Left lung (tissue), 10 donors: ENCODE measurements around the gene DLG2. TPM values are rescaled to one million over a fixed set of nuclear protein-coding genes. Genes with fewer than 3 reads are reported as not detected.

Experiments used
- ATAC-seq: fragments of 200-7000 bp; cut with Tn5 transposase; one replicate; pipeline ENCODE4 v1.9.1; 2020; ENCODE audit warnings: moderate library complexity
- DNase-seq, 4 donors: peaks; one replicate each; pipeline ENCODE4 v3.0.0-alpha.2; 2013 to 2020
- H3K27ac ChIP-seq, 2 donors: fragments of 200-600 bp; sonication (generic) in 1 of 2; one replicate each; pipeline versions ENCODE4 v1.5.0 to v1.8.0; 2020 to 2021
- H3K27me3 ChIP-seq, 2 donors: fragments of 200-600 bp; sonication (generic) in 1 of 2; one replicate each; pipeline versions ENCODE4 v1.5.0 to v1.8.0; 2020 to 2021
- H3K36me3 ChIP-seq, 2 donors: fragments of 200-600 bp; sonication (generic) in 1 of 2; one replicate each; pipeline versions ENCODE4 v1.5.0 to v1.8.0; 2020 to 2021
- H3K4me1 ChIP-seq, 2 donors: fragments of 200-600 bp; one replicate each; pipeline ENCODE4 v1.8.0; 2021
- H3K4me3 ChIP-seq, 2 donors: fragments of 200-600 bp; sonication (generic) in 1 of 2; one replicate each; pipeline versions ENCODE4 v1.5.0 to v1.8.0; 2020 to 2021; ENCODE audit warnings: mild to moderate bottlenecking in 1 of 2
- H3K9me3 ChIP-seq, 2 donors: fragments of 200-600 bp; sonication (generic) in 1 of 2; one replicate each; pipeline versions ENCODE4 v1.5.0 to v1.8.0; 2020 to 2021
- intact Hi-C, 2 donors: fragments of 100-400 bp; cut with DNase I; formaldehyde crosslinking; loops; one replicate each; pipeline versions ENCODE4 v1.11.2 to v1.14.2; 2022
- polyA plus RNA-seq, 6 donors: library from polyadenylated mRNA; unstranded; fragments of 120-200 nt; gene quantifications; one replicate each; pipeline ENCODE4 v1.2.1, GENCODE V29; 2013; ENCODE audit not compliant: insufficient read length in 6 of 6
- total RNA-seq, 2 donors: library from RNA; stranded (reverse); fragmentation: NEBNext Ultra II Directional; extraction: Animal tissue kit (Norgen Biotek cat#: 25700); gene quantifications; one replicate each; pipeline ENCODE4 v1.2.1, GENCODE V29; 2021
- TF ChIP-seq, protein P1 (sequence below), 2 donors: fragments of 200-600 bp; sonication (generic) in 1 of 2; IDR thresholded peaks; one replicate each; pipeline versions ENCODE4 v1.5.0 to v1.8.0; 2021; ENCODE audit warnings: antibody characterized with exemption in 2 of 2
- donor health status: DM: no; HTN: yes; CAD: no.
- donor health status: DM: no; HTN: no; CAD: no.

The DLG2 gene
- total and polyA plus RNA-seq, 8 donors = 4.5 to 15.0 (median 8.6) TPM

DNA sequence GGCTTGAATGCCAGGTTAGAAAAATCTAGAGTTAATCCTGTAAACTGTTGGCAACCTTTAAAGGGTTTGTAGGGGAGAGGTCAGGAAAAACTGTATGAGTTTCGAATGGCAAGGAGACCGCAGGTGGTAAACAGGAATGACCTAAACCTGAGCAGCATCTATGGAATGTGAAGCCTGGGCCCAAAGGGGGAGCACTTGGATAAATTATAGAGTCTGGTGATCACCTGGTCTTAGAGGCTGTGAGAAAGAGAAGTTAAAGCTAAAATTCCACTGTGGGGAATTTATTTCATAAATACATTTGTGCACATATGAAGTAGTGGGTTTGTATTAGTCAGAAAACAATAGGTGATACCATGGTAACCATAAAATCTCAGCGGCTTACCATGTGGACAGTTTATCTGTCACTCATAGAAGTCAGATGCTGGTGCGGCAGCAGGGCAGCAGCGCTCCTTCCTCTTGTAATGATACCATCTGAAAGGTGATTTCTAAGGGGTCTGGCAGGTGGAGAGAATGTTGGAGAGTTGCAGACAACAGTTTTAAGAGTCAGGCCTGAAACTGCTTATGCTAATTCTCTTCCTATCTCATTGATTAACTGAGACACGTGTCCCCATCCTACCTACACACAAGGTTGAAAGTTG lies 1236.6 kb downstream of the DLG2 start:
- Histone ChIP-seq H3K4me3 (no peak overlapping the region), H3K4me1 (no peaks in the 10 kb centered on the region), H3K9me3 (no peaks in the 10 kb centered on the region), H3K27me3 (no peaks in the 10 kb centered on the region), H3K36me3 (no peaks in the 10 kb centered on the region), H3K27ac (no peak overlapping the region)
- DNase-seq = peak in 1 of 4 donors; percentile 14
- TF ChIP-seq, protein P1, sequence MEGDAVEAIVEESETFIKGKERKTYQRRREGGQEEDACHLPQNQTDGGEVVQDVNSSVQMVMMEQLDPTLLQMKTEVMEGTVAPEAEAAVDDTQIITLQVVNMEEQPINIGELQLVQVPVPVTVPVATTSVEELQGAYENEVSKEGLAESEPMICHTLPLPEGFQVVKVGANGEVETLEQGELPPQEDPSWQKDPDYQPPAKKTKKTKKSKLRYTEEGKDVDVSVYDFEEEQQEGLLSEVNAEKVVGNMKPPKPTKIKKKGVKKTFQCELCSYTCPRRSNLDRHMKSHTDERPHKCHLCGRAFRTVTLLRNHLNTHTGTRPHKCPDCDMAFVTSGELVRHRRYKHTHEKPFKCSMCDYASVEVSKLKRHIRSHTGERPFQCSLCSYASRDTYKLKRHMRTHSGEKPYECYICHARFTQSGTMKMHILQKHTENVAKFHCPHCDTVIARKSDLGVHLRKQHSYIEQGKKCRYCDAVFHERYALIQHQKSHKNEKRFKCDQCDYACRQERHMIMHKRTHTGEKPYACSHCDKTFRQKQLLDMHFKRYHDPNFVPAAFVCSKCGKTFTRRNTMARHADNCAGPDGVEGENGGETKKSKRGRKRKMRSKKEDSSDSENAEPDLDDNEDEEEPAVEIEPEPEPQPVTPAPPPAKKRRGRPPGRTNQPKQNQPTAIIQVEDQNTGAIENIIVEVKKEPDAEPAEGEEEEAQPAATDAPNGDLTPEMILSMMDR (IDR thresholded peaks at IDR 0.05) = no peak
- intact Hi-C loops = no loop called here
- ATAC-seq = no peak

DNA sequence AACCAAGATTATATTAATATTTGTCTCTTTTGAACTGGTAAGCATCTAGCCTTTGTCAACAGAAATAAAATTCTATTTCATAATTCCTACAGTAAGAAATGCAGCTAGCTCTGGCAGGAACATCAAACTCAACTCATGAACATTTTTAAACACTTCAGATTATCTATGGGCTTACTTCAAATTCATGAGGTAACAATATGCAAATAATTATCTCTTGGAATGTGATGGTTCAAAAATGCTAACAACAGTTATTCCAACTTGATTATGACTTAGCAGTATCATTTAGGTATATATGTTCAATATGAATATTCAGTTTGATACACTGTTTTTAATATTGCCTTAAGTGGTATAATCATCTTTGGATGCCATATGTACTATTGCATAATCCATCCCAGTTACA lies 1237.4 kb downstream of the DLG2 start:
- no peak for DNase-seq
- no peak overlapping the region for H3K27ac ChIP-seq
- no peaks in the 10 kb centered on the region for H3K9me3 ChIP-seq
- no peak for ATAC-seq
- H3K4me1 ChIP-seq = no peaks in the 10 kb centered on the region
- no peak overlapping the region for H3K4me3 ChIP-seq
- TF ChIP-seq, protein P1 (IDR thresholded peaks at IDR 0.05) = no peak
- H3K36me3 ChIP-seq = no peaks in the 10 kb centered on the region
- intact Hi-C loops = loop anchor here in 1 of 2 donors (5.0 kb wide), 1 partner anchor 552 kb away; no protein-coding TSS in a partner anchor
- no peaks in the 10 kb centered on the region for H3K27me3 ChIP-seq

DNA sequence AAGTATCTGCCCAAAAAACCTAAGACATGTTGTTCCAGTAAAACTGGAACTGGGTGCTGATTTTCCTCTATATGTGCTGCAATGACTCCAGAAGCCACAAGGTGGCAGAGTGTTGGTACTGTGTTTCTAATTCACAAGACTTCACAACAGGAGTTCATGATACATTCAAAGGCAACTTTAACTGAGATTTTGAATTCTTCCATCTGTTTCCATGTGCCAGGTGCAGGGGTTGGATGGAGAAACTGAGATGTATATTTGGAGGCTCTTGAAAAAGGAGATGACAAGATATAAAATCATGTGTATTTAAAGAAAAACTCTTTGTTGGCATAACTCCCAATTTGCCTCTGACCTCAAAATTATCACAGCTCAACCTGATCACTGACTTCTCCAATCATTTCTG lies 1242.4 kb downstream of the DLG2 start:
- H3K4me1 ChIP-seq = no peaks in the 10 kb centered on the region
- intact Hi-C loops = loop anchor here in 1 of 2 donors (5.0 kb wide), 1 partner anchor 547 kb away; no protein-coding TSS in a partner anchor
- no peak overlapping the region for H3K27ac ChIP-seq
- TF ChIP-seq, protein P1 (IDR thresholded peaks at IDR 0.05) = peak; percentile 62 to 64
- H3K4me3 ChIP-seq = no peak overlapping the region
- peak in 2 of 4 donors; percentile 8 to 46 for DNase-seq
- peak; percentile 79 for ATAC-seq
- H3K36me3 ChIP-seq = no peaks in the 10 kb centered on the region
- H3K9me3 ChIP-seq = no peaks in the 10 kb centered on the region
- no peaks in the 10 kb centered on the region for H3K27me3 ChIP-seq

DNA sequence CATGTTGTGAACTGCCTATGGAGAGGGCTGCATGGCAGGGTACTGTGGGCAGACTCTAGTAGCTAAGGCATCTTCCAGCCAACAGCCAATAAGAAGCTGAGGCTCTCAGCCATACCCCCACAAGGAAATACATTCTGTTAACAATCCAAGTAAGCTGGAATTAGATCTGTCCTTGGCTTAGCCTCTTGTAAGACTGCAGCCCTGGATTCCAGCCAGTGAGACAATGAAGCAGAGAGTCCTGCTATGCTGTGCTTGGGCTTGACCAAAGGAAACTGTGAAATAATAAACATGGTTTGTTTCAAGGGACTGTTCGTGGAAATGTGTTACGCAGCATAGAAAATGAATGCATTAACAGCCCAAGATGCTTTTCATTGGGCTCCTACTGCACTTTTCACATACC lies 1243.6 kb downstream of the DLG2 start:
- TF ChIP-seq, protein P1 (IDR thresholded peaks at IDR 0.05) = no peak
- Histone ChIP-seq H3K27me3 (no peaks in the 10 kb centered on the region), H3K9me3 (no peaks in the 10 kb centered on the region), H3K27ac (no peak overlapping the region), H3K36me3 (no peaks in the 10 kb centered on the region), H3K4me1 (no peaks in the 10 kb centered on the region), H3K4me3 (no peak overlapping the region)
- ATAC-seq (no peak), DNase-seq (peak in 1 of 4 donors; percentile 16)
- intact Hi-C loops = no loop called here

DNA sequence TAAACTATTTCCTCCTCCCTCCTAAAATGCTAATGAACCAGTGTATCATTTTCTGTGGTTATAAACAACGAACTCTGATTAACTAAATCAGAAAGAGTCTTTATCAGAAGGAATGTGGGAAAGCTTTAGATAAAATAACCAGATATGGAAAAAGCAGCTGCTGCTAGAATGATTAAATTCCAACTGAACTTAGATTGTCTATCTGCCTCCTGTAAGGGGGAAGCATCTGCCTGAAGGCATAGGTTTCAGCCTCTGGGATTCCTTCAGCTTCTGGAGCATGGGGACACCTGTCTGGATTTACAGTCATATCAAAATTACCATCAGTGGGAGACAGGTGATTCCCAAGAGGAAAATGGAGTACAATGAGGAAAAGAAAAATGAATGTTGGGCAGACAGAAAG lies 1245.5 kb downstream of the DLG2 start:
- intact Hi-C loops = no loop called here

More for the DNA sequence above, 1245.5 kb downstream of the DLG2 start:
- DNase-seq (no peak), ATAC-seq (no peak)
- no peak overlapping the region for H3K27ac ChIP-seq
- no peak overlapping the region for H3K4me3 ChIP-seq
- H3K9me3 ChIP-seq = no peaks in the 10 kb centered on the region
- TF ChIP-seq, protein P1 (IDR thresholded peaks at IDR 0.05) = no peak
- H3K4me1 ChIP-seq = no peaks in the 10 kb centered on the region
- no peaks in the 10 kb centered on the region for H3K36me3 ChIP-seq
- no peaks in the 10 kb centered on the region for H3K27me3 ChIP-seq
